NCI-H2196 treated with DMSO at 0.1 percent for 48 hours (cell line): Measurements from ENCODE around the gene TXNIP.
"Not testable (repeated sequence)": the region's sequence is repeated elsewhere in the genome, so short reads cannot be mapped to it uniquely, and the experiment has no call there.

ENCODE experiments used
- DNase-seq: peaks from one replicate; lab custom pipeline; 2025; ENCODE audit not compliant: unreplicated experiment; lab: John Stamatoyannopoulos, UW

Gene TXNIP, protein sequence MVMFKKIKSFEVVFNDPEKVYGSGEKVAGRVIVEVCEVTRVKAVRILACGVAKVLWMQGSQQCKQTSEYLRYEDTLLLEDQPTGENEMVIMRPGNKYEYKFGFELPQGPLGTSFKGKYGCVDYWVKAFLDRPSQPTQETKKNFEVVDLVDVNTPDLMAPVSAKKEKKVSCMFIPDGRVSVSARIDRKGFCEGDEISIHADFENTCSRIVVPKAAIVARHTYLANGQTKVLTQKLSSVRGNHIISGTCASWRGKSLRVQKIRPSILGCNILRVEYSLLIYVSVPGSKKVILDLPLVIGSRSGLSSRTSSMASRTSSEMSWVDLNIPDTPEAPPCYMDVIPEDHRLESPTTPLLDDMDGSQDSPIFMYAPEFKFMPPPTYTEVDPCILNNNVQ

DNA sequence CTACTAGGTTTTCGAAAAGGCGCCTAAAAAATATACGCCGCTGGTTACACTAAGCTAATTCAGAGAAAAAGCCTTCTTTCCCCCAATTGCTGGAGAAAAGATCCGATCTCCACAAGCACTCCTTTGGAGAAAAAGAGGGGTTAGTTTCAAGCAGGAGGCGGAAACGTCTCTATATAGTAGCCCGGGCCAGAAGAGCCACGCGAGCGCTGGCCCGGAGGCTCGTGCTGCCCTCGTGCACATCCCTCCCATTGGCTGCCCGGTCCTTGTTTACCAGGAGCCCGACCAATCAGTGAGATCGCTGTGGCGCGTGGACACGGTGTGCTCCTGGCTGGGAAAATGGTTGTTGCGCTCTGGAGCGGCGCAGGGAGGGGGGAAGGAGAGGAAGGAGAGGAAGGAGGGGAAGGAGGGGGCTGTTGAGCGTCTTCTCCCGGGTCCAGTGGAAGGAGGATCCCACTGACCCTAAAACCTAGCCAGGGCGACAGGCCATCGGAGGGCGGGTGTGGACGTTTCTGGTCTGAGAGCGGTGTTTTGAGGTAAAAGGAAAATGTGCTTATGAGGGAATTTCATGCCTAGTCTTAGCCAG lies at the start of gene TXNIP:
Gene TXNIP, minus strand, starts transcription at position 147 of the 583 bp plus-strand sequence. CDS start 313 bp downstream, outside the sequence.
- peak; percentile 96 for DNase-seq

GRCh38 chr1:146039844-146040194 lies 43.4 kb upstream of the TXNIP start:
- no peak for DNase-seq

DNA sequence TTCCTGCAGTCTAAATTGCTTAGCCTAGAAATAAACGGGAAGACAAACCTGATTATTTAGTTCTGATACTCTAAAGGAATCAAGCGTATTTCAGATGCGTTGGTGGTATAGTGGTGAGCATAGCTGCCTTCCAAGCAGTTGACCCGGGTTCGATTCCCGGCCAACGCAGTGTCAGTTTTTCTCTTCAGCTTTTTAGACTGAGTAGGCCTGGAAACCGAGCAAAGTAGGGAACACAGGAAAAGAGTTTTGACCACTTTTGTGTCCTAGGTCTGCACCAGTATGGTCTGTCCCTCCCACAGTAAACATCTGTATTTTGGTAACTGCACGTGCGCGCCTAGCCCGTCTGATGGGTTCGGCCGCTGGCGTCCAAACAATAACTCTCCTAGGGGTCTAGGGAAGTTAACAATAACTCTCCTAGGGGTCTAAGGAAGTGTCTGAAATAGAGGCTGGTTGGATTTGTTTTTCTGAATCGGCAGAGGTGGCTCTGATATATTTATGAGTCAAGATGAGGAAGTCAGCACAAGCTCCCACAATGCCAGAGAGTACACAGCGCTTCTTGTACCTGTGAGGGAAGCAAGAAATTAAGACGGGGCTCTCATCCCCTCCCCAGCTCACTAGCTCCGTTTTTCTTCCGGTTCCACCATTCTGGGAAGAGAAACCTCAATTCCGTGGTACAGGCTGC lies 40.7 kb upstream of the TXNIP start:
- peak; percentile 62 for DNase-seq

GRCh38 chr1:146036241-146036964 lies 40.0 kb upstream of the TXNIP start:
- no peak for DNase-seq

DNA sequence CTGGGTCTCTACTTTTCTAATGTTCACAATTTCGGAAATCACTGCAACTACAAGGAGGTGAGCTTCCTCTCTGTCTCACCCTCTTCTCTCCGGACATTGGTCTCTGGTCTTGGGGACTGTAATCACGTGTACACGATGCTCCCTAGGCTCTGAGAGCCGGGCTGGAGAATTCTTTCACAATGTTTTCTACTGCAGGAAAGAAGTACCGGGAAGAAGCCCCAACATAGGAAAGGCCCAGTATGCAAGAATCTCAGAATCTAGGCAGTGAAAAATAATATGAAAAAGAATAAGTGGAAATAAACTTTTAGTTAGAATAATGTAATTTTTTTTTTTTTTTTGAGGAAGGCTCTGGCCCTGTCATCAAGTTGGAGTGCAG lies 38.7 kb upstream of the TXNIP start:
- no peak for DNase-seq

- peak; percentile 52 for DNase-seq
Measured at GRCh38 chr1:146032631-146033219, 36.3 kb upstream of the TXNIP start.

- no peak for DNase-seq
Measured at GRCh38 chr1:146031476-146031875, 35.1 kb upstream of the TXNIP start.

- DNase-seq, result no peak
Measured at GRCh38 chr1:146029117-146029516, 32.7 kb upstream of the TXNIP start.

DNA sequence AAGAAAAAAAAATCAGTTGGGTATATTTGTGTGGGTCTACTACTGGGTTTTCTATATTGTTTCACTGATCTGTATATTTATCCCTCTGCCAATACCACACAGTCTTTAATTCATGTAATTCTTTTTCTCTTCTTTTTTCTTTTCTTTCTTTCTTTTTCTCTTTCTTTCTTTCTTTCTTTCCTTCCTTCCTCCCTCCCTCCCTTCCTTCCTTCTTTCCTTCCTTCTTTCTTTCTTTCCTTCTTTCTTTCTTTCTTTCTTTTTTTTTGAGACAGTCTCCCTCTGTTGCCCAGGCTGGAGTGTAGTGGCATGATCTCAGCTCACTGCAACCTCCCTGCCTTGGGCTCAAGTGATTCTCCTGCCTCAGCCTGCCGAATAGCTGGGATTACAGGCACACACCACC lies 30.3 kb upstream of the TXNIP start:
- DNase-seq, result not testable (repeated sequence)

DNA sequence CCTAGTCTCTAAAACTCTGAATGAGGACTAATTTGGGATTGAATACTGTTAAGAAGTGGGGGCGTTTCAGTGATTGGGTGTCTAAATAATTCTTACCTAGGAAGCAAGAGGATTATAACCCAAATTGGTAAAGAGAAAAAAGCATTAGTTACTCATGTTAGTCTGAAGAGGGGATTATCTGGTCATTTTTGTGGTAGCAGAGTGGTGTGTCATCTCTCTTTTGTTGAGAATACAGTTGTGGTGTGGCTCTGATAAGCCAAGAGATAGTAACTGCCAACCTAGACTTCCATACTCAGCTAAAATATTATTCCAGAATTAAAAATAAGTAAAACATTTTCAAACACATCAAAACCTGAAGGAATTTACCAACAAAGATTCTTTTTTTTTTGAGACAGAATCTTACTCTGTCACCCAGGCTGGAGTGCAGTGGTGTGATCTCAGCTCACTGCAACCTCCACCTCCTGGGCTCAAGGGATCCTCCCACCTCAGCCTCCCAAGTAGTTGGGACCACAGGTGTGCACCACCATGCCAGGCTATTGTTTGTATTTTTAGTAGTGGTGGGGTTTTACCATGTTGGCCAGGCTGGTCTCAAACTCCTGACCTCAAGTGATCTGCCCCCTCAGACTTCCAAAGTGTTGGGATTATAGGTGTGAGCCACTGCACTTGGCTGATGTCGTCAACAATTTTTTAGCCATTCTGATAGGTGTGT lies 29.6 kb upstream of the TXNIP start:
- DNase-seq, result not testable (repeated sequence)

DNA sequence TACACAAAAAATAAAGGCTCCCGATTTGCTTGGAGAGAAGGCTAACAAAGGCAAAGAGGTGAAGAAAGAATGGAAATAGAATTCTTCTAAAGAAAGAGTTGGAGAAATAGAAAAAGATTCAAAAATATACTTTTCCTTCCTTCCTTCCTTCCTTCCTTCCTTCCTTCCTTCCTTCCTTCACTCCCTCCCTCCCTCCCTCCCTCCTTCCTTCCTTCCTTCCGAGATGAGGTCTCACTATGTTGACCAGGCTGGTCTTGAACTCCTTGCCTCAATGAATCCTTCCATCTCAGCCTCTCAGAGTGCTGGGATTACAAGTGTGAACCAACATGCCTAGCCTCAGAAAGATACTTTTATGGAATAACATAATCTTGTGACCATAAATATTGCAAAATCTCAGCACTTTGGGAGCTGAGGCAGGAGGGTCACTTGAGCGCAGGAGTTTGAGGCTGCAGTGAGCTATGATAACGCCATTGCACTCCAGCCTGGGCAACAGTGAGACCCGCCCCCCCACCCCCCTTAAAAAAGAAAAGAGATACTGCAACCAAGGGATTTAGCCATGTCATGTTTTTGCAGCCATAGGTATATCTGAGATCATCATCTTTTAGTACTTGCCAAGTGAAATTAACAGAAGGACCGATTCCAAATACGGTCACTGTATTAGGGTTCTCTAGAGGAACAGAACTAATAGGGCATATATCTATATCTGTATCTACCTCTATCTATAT lies 26.2 kb upstream of the TXNIP start:
- DNase-seq, result no peak

- no peak for DNase-seq
Measured at GRCh38 chr1:146021622-146022402, 25.4 kb upstream of the TXNIP start, which contains the start of gene HJV. TSS of gene HJV (minus strand) at chr1:146021735. CDS start at chr1:146020231, 1,504 bp downstream.

DNA sequence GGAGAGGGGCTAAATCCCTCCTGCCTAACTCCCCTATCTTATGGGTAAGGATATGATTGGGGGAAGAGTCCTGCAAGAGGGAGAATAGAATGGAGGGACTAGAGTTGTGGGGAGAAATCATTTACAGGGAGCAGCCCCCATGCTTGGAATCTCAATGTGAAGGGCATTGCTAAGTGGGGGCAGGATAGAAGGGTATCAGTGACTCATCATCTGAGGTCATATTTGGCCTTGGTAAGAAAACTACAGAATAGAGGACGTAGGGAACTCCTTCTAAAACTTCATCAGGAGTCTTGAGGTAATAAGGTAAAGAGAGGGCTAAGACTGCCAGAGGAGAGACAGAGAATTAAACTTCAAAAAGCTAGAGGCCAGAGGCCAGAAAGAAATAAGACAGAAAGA lies 24.7 kb upstream of the TXNIP start:
- no peak for DNase-seq

DNA sequence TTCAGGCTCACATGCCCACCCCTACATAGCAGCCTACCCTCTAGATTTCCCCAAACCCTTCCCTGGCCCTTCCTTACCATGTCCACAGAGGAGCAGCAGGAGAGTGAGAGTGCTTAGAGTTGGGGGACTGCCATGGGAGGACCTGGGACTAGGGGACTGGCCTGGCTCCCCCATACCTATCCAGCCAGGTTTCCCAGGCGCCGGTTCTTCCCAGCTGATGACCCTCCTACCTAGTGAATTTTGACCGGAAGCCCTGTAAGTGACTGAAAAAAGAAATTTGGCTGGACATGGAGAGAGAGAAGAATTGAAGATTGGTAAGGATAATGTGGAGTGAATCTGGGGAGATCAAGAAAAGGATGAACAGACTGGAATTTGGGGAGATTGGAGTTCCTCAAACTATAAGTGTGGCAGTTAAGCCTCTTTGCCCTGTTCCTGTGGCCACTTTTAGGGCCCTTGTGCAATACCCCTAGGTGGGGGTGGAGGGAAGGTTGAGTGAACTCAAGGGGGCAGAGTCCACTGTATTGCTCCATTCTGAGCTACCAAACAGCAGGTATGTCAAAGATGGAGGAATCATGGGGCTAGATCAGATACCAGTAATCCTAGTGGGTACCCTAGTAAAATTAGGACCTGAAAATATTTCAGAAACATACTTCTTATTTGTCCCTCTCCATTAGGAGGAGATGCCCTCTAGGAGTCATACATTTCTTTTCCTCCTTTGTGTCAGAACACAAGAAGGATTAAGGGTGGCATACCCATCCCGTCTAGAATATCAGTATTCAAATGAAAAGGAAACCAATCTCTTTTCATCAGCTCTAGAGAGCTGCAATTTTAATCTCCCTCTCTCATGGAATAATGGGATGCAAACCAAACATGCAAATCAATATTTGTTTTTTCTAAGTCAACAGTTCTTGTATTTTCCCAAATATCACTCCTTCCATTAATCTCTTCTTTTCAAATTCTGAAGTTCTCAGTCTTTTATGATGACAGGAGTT lies 24.0 kb upstream of the TXNIP start:
- no peak for DNase-seq

GRCh38 chr1:146019231-146020057 lies 23.1 kb upstream of the TXNIP start:
- no peak for DNase-seq

GRCh38 chr1:146016891-146017290 lies 20.5 kb upstream of the TXNIP start:
- DNase-seq, result no peak

- no peak for DNase-seq
Measured at GRCh38 chr1:146013559-146013922, 17.2 kb upstream of the TXNIP start.
